NCI-H146 (cell line): ENCODE measurements around the gene RAMP3.

Source experiments
- DNase-seq: peaks from one replicate; lab custom pipeline; 2025; lab: John Stamatoyannopoulos, UW

RAMP3 gene

GRCh38 chr7:45223728-45224630 lies 66.4 kb downstream of the RAMP3 start:
- DNase-seq = no peak

- DNase-seq = no peak
These were observed 67.2 kb downstream of the RAMP3 start for GRCh38 chr7:45224832-45225231.

GRCh38 chr7:45225311-45225947 lies 67.8 kb downstream of the RAMP3 start:
- no peak for DNase-seq

- no peak for DNase-seq
These were observed 68.4 kb downstream of the RAMP3 start for GRCh38 chr7:45225948-45226335.

- DNase-seq = no peak
These were observed 71.7 kb downstream of the RAMP3 start for GRCh38 chr7:45229156-45229920.

GRCh38 chr7:45230083-45230482 lies 72.5 kb downstream of the RAMP3 start:
- DNase-seq = no peak

- DNase-seq = no peak
These were observed 73.1 kb downstream of the RAMP3 start for GRCh38 chr7:45230611-45231165.

- peak; percentile 57 for DNase-seq
These were observed 75.7 kb downstream of the RAMP3 start for GRCh38 chr7:45233249-45233775.
